BE2C (cell line): ENCODE data around the gene PSMC1.

Source experiments
- DNase-seq: peaks from one replicate; pipeline ENCODE4 v3.0.0-alpha.2; 2020
- H3K27me3 ChIP-seq: fragments of 250-450 bp; sonication (Bioruptor Pico); 2 replicates; pipeline ENCODE4 v1.5.1; 2020; ENCODE audit warnings: mild to moderate bottlenecking
- H3K36me3 ChIP-seq: fragments of 250-450 bp; sonication (Bioruptor Pico); 2 replicates; pipeline ENCODE4 v1.5.1; 2020; ENCODE audit warnings: mild to moderate bottlenecking
- H3K4me1 ChIP-seq: fragments of 250-450 bp; sonication (Bioruptor Pico); 2 replicates; pipeline ENCODE4 v1.5.1; 2020
- H3K4me3 ChIP-seq: 2 replicates; pipeline ENCODE4 v1.5.1; 2011; ENCODE audit warnings: low read depth, low read length
- H3K9me3 ChIP-seq: fragments of 250-450 bp; sonication (Bioruptor Pico); 2 replicates; pipeline ENCODE4 v1.5.1; 2020
- TF ChIP-seq, protein P1 (sequence below): IDR thresholded peaks from 2 replicates; pipeline ENCODE4 v1.5.1; 2012; ENCODE audit warnings: mild to moderate bottlenecking, low read depth, low read length

The PSMC1 gene

DNA sequence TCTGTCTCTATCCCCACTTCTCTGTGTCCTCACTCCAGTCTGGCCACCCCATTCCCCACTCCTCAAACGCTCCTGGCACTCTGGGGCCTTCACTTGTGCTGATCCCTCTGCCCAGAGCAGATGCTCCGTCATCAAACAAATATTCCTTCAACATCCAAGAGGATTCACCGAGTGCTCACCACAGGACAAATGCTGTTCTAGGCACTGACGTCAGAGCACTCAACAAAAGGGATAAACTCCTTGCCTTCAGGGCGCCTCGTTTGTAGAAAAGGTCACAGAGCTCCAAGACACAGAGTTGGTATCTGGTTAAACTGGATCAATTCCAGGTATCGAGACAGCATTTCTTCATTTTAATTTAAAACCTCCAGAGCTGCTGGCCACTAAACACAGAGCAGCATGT lies 35.3 kb downstream of the PSMC1 start:
- peaks cover 65% of the 10 kb centered on the region for H3K36me3 ChIP-seq
- no peaks in the 10 kb centered on the region for H3K9me3 ChIP-seq
- TF ChIP-seq, protein P1, sequence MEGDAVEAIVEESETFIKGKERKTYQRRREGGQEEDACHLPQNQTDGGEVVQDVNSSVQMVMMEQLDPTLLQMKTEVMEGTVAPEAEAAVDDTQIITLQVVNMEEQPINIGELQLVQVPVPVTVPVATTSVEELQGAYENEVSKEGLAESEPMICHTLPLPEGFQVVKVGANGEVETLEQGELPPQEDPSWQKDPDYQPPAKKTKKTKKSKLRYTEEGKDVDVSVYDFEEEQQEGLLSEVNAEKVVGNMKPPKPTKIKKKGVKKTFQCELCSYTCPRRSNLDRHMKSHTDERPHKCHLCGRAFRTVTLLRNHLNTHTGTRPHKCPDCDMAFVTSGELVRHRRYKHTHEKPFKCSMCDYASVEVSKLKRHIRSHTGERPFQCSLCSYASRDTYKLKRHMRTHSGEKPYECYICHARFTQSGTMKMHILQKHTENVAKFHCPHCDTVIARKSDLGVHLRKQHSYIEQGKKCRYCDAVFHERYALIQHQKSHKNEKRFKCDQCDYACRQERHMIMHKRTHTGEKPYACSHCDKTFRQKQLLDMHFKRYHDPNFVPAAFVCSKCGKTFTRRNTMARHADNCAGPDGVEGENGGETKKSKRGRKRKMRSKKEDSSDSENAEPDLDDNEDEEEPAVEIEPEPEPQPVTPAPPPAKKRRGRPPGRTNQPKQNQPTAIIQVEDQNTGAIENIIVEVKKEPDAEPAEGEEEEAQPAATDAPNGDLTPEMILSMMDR, result no peak
- H3K4me1 ChIP-seq, result peaks cover 11% of the 10 kb centered on the region
- no peaks in the 10 kb centered on the region for H3K27me3 ChIP-seq
- no peak for DNase-seq
- H3K4me3 ChIP-seq, result no peak overlapping the region

DNA sequence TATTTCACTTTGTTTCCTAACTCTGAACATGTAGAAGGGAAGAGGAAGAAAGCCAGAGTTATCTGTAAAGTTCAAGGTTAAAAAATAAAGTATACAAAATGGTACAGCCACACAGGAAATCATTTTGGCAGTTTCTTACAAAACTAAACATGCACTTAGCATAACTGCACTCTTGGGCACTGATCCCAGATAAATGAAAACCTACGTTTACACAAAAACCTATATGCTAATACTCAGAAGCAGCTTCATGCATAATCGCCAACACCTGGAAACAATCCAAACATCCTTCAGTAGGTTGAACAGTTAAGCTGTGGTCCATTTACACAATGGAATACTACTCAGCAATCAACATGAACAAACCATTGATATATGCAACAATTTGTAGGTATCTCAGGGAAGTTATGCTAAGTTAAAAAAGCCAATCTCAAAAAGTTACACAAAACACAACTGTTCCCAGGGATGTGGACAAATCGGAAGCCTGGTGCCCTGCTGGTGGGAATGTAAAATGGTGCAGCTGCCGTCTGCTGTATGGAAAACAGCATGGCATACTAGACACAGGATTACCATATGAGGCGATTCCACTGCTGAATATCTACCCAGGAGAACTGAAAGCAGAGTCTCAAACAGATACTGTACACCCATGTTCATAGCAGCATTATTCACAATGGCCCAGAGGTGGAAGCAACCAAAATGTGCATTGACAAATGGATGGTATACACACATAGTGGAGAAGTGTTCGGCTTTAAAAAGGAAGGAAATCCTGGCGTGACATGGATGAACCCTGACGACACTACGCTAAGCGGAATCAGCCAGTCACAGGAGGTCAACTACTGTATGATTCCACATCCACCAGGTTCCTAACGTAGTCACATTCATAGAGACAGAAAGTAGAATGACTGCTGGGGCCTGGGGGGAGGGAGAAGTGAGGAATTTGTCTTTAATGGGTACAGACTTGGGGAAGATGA lies 37.7 kb downstream of the PSMC1 start:
- no peak overlapping the region for H3K4me3 ChIP-seq
- H3K4me1 ChIP-seq, result peaks cover 11% of the 10 kb centered on the region
- no peaks in the 10 kb centered on the region for H3K27me3 ChIP-seq
- H3K36me3 ChIP-seq, result peaks cover 62% of the 10 kb centered on the region
- TF ChIP-seq, protein P1, result no peak
- no peaks in the 10 kb centered on the region for H3K9me3 ChIP-seq
- DNase-seq, result no peak

DNA sequence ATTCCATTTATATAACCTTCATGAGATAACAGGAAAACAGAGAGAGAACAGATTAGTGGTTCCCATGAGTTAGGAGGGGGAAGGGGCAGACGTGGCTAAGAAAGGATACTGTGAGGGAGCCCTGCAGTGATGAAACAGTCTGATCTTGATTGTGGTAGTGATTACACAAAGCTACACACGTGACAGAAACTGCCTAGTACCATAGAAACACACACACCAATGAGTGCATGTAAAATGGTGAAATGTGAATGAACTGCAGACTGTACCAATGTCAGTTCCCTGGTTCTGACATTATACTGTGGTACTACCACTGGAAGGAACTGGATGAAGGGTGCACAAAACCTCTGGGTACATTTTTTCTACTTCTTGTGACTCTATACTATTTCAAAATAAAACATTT lies 38.5 kb downstream of the PSMC1 start:
- Histone ChIP-seq H3K27me3 (no peaks in the 10 kb centered on the region), H3K4me3 (no peak overlapping the region), H3K36me3 (peaks cover 54% of the 10 kb centered on the region), H3K4me1 (peaks cover 11% of the 10 kb centered on the region), H3K9me3 (no peaks in the 10 kb centered on the region)
- DNase-seq, result no peak
- TF ChIP-seq, protein P1, result no peak

DNA sequence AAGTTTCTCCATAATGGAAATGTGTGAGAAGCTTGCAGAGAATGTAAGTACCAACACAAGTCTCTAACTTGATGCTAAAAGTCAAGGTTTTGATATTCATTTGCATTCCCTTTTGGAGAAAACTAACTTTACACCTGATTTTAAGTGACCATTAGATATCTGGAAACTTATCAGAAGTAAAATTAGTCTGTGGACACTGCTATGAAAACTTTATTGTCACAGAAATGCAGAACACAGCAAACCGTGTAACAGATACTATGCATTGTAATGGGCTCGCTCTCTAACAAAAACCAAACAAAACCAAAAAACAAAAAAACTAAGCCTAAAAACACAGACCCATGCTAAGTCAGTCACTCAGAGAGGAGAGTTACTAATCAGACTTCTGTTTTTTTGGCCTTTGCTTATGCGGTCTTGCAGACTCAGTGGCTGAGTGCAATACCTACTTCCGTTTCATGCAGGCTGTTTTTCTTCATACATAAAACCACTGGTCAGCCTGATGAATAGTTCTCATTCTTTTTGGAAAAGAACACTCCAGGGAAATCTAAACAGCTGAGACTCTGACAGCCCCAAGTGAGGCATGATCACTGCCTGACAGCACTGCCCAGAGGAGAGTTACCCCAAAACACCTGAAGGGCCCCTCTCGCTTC lies 39.6 kb downstream of the PSMC1 start:
- Histone ChIP-seq H3K4me1 (peaks cover 11% of the 10 kb centered on the region), H3K9me3 (no peaks in the 10 kb centered on the region), H3K27me3 (no peaks in the 10 kb centered on the region), H3K4me3 (no peak overlapping the region), H3K36me3 (peaks cover 43% of the 10 kb centered on the region)
- TF ChIP-seq, protein P1, result no peak
- DNase-seq, result no peak

DNA sequence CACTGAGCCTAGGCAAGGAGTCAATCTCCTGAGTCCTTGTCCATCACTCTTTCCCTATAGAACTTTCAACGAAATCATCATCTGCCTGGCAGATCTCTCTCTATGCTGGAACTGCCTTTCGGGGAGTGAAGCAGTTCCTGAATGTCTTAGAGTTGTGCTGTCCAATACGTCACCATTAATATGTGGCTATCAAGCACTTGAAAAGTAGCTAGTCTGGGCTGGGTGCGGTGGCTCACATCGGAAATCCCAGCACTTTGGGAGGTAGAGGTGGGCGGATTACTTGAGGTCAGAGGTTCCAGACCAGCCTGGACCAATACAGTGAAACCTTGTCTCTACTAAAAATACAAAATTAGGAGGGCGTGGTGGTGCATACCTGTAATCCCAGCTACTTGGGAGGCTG lies 40.3 kb downstream of the PSMC1 start:
- no peaks in the 10 kb centered on the region for H3K9me3 ChIP-seq
- H3K4me1 ChIP-seq, result peaks cover 11% of the 10 kb centered on the region
- peaks cover 40% of the 10 kb centered on the region for H3K36me3 ChIP-seq
- no peak overlapping the region for H3K4me3 ChIP-seq
- no peaks in the 10 kb centered on the region for H3K27me3 ChIP-seq
- no peak for DNase-seq
- TF ChIP-seq, protein P1, result no peak
